ENCODE results near the gene POLR3E. TPM values are rescaled to one million over a fixed set of nuclear protein-coding genes. Genes with fewer than 3 reads are reported as not detected.

The POLR3E gene
- total and polyA plus RNA-seq, 4 experiments from 2014 or later: 10.0 to 94.0 (median 52.2) TPM

DNA sequence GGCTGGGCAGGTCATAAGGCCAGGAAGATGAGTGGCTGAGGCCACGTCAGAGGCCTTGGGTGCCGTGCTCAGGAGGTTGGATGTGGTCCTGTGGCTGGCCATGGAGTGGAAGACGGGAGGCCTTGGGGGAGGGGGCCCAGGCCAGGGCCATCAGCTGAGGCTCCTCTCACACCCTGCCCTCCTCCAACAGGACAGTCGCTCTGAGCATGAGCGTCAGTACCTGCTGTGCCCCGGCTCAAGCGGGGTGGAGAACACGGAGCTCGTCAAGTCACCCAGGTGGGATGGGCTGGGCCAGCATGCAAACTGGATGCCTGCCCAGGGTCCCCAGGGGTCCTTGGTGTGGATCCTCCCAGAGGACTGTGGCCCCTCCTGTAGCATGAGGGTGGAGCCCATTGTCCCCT lies 19.2 kb downstream of the POLR3E start:
- DNase-seq: no peak
- no peak overlapping the region for H3K4me3 Mint-ChIP-seq

DNA sequence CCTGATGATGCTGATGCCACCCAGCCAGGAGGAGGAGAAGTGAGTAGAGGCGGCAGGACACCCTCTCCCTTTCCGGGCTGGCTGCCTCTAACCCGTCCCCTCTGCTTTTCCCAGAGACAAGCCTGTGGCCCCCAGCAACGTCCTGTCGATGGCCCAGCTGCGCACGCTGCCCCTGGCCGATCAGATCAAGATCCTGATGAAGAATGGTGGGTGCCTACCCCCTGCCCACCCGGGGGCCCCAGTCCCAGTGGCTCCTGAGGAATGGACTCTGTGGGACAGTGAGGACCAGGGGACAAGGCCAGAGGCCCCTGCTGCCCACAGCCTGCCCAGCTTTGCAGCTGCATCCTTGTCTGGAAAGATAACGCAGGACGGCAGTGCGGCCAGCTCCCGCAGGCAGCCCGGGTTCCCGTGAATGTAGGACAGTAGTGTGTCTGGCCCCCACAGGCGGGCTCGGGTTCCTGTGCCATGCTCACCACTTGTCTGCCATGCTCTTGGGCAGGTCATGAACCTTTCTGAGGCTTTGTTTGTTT lies 19.9 kb downstream of the POLR3E start:
- no peaks in the 10 kb centered on the region for H3K27me3 Mint-ChIP-seq
- peaks cover 42 to 77% of the 10 kb centered on the region in 2 donors for H3K36me3 Mint-ChIP-seq
- no peak overlapping the region for H3K27ac ChIP-seq (ENCODE audit: low read depth, low read length)
- H3K27ac Mint-ChIP-seq: peak overlapping the region in 5 of 7 donors; percentile 37 to 76 (median 50)
- peaks cover 0 to 2% (median 0%) of the 10 kb centered on the region in 8 donors for H3K9me3 Mint-ChIP-seq
- peak overlapping the region in 1 of 8 donors; percentile 53 for H3K4me3 Mint-ChIP-seq
- peaks cover 5% of the 10 kb centered on the region for H3K4me1 ChIP-seq (ENCODE audit: insufficient read depth, low read length)
- intact Hi-C loops (cut with micrococcal nuclease): no loop called here
- DNase-seq: no peak
- no peaks in the 10 kb centered on the region for H3K27me3 ChIP-seq (ENCODE audit: insufficient read depth, low read length)
- H3K4me3 ChIP-seq (ENCODE audit: low read length in 2 of 2): no peak overlapping the region
- ChIA-PET POLR2A (ENCODE audit: partially characterized antibody) (no interaction called here), CTCF (ENCODE audit: partially characterized antibody) (no interaction called here)
- no peaks in the 10 kb centered on the region for H3K9me3 ChIP-seq (ENCODE audit: control insufficient read depth in 1 of 2, low read length in 2 of 2)
- peaks cover 4 to 7% (median 5%) of the 10 kb centered on the region in 4 donors for H3K4me1 Mint-ChIP-seq
- peaks cover 75% of the 10 kb centered on the region for H3K36me3 ChIP-seq (ENCODE audit: insufficient read depth, low read length)

More for the DNA sequence above, 19.2 kb downstream of the POLR3E start:
- Mint-ChIP-seq H3K4me1 (peaks cover 4 to 5% (median 5%) of the 10 kb centered on the region in 4 donors), H3K27ac (no peak overlapping the region), H3K36me3 (peaks cover 46 to 84% of the 10 kb centered on the region in 2 donors), H3K27me3 (no peaks in the 10 kb centered on the region), H3K9me3 (peaks cover 0 to 2% (median 0%) of the 10 kb centered on the region in 8 donors)
- no peaks in the 10 kb centered on the region for H3K27me3 ChIP-seq (ENCODE audit: insufficient read depth, low read length)
- H3K9me3 ChIP-seq (ENCODE audit: control insufficient read depth in 1 of 2, low read length in 2 of 2): no peaks in the 10 kb centered on the region
- no peak overlapping the region for H3K27ac ChIP-seq (ENCODE audit: low read depth, low read length)
- H3K4me3 ChIP-seq (ENCODE audit: low read length in 2 of 2): no peak overlapping the region
- intact Hi-C loops (cut with micrococcal nuclease): no loop called here
- H3K36me3 ChIP-seq (ENCODE audit: insufficient read depth, low read length): peaks cover 75% of the 10 kb centered on the region
- peaks cover 1% of the 10 kb centered on the region for H3K4me1 ChIP-seq (ENCODE audit: insufficient read depth, low read length)
- CTCF ChIA-PET (ENCODE audit: partially characterized antibody): no interaction called here
- POLR2A ChIA-PET (ENCODE audit: partially characterized antibody): no interaction called here

DNA sequence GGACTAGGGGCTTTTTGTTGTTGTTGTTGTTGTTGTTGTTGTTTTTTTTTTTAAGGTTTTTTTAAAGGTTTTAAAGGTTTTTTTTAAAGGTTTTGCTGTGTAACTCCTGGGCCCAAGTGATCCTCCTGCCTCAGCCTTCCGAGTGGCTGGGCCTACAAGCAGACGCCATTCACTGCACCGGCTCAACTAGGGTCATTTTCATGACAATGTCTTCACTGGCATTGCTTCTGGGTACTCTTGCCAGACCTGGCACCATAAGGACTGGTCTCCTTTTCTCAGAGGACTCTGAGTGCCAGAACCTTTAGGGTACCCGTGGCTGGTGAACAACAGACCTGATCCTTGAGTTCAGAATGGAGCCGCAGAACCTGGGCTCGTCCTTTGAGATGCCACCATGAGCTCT lies 20.4 kb downstream of the POLR3E start:
- Histone ChIP-seq H3K27ac (ENCODE audit: low read depth, low read length) (no peak overlapping the region), H3K27me3 (ENCODE audit: insufficient read depth, low read length) (no peaks in the 10 kb centered on the region), H3K4me1 (ENCODE audit: insufficient read depth, low read length) (peaks cover 5% of the 10 kb centered on the region), H3K36me3 (ENCODE audit: insufficient read depth, low read length) (peaks cover 70% of the 10 kb centered on the region), H3K4me3 (ENCODE audit: low read length in 2 of 2) (no peak overlapping the region), H3K9me3 (ENCODE audit: control insufficient read depth in 1 of 2, low read length in 2 of 2) (no peaks in the 10 kb centered on the region)
- peaks cover 0 to 2% (median 0%) of the 10 kb centered on the region in 8 donors for H3K9me3 Mint-ChIP-seq
- POLR2A ChIA-PET (ENCODE audit: partially characterized antibody): no interaction called here
- DNase-seq: no peak
- H3K27me3 Mint-ChIP-seq: no peaks in the 10 kb centered on the region
- peak overlapping the region in 2 of 8 donors; percentile 15 to 53 for H3K4me3 Mint-ChIP-seq
- H3K27ac Mint-ChIP-seq: peak overlapping the region in 4 of 7 donors; percentile 37 to 76 (median 58)
- peaks cover 4 to 7% (median 5%) of the 10 kb centered on the region in 4 donors for H3K4me1 Mint-ChIP-seq
- CTCF ChIA-PET (ENCODE audit: partially characterized antibody): interaction anchor here (0.6 to 3.0 kb wide), 7 partner anchors 8 to 59 kb away, joined by 3 to 17 read pairs (median 8); no protein-coding TSS in a partner anchor
- peaks cover 38 to 75% of the 10 kb centered on the region in 2 donors for H3K36me3 Mint-ChIP-seq
- intact Hi-C loops (cut with micrococcal nuclease): no loop called here

DNA sequence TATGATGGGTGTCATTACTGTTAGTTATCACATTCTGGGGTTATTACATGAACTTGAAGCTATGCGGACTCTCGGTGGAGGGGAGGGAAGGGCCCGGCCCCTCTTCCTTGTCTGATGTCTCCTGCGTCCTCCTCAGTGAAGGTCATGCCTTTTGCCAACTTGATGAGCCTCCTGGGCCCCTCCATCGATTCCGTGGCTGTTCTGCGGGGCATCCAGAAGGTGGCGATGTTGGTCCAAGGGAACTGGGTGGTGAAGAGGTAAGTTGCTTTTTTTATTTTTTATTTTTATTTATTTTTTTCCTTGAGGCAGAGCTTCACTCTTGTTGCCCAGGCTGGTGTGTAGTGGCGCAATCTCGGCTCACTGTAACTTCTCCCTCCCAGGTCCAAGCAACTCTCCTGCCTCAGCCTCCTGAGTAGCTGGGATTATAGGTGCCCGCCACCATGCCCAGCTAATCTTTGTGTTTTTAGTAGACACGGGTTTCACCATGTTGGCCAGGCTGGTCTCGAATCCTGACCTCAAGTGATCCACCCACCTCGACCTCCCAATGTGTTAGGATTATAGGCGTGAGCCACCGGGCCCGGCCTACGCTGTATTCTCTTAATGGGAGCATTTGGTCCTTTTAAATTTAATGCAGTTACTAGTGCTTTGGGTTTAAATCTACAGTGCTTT lies 21.6 kb downstream of the POLR3E start:
- H3K36me3 Mint-ChIP-seq: peaks cover 34 to 71% of the 10 kb centered on the region in 2 donors
- ChIA-PET POLR2A (ENCODE audit: partially characterized antibody) (interaction anchor here (0.9 to 1.4 kb wide), 3 partner anchors 8 to 55 kb away, joined by 3 to 4 read pairs (median 3); no protein-coding TSS in a partner anchor), CTCF (ENCODE audit: partially characterized antibody) (interaction anchor here (0.6 to 3.0 kb wide), 22 partner anchors 8 to 310 kb away, joined by 3 to 17 read pairs (median 5); no protein-coding TSS in a partner anchor)
- no peaks in the 10 kb centered on the region for H3K9me3 ChIP-seq (ENCODE audit: control insufficient read depth in 1 of 2, low read length in 2 of 2)
- no peaks in the 10 kb centered on the region for H3K27me3 Mint-ChIP-seq
- H3K27me3 ChIP-seq (ENCODE audit: insufficient read depth, low read length): no peaks in the 10 kb centered on the region
- H3K9me3 Mint-ChIP-seq: peaks cover 0 to 2% (median 0%) of the 10 kb centered on the region in 8 donors
- peak overlapping the region in 5 of 7 donors; percentile 38 to 78 (median 68) for H3K27ac Mint-ChIP-seq
- intact Hi-C loops (cut with micrococcal nuclease): no loop called here
- peaks cover 4 to 7% (median 6%) of the 10 kb centered on the region in 4 donors for H3K4me1 Mint-ChIP-seq
- peaks cover 68% of the 10 kb centered on the region for H3K36me3 ChIP-seq (ENCODE audit: insufficient read depth, low read length)
- H3K27ac ChIP-seq (ENCODE audit: low read depth, low read length): no peak overlapping the region
- no peak overlapping the region for H3K4me3 ChIP-seq (ENCODE audit: low read length in 2 of 2)
- H3K4me1 ChIP-seq (ENCODE audit: insufficient read depth, low read length): peaks cover 5% of the 10 kb centered on the region
- DNase-seq: peak; percentile 49 to 60 (median 59)
- no peak overlapping the region for H3K4me3 Mint-ChIP-seq

DNA sequence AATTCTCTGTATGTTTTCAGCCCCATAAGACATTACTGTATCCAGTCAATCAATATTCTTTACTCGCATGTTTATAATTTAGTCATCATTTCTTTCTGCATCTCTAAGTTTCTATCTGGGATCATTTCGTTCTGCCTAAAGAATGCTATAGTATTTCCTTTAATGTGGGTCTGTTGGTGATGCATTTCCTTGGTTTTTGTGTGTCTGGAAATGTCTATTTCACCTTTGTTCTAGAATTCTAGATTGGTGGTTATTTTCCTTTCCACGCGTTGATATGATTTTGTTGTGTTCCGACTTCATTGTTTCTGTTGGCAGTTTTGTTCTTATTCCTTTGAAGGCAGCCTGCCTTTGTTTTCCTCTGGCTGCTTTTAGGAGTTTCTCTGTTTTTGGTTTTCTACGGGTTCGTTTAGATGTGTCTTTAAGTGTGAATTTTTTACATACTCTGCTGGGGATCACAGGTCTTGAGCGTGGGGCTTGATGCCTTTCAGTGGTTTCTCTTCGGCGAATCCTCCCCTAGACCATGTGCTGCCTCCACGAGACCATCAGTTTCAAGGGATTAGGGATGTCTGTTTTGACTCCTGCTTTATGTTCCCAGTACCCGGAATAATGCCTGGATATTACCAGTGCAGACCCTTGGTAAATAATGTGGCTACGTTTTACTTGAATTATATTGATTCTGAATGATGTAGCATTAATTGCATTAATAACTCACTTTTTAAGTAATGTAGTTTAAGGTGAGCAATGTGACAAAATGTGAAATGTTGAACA lies 23.5 kb downstream of the POLR3E start:
- Mint-ChIP-seq H3K4me3 (peak overlapping the region in 2 of 8 donors; percentile 22 to 49), H3K4me1 (peaks cover 4 to 10% (median 6%) of the 10 kb centered on the region in 4 donors), H3K27me3 (no peaks in the 10 kb centered on the region), H3K9me3 (peaks cover 0 to 2% (median 0%) of the 10 kb centered on the region in 8 donors), H3K36me3 (peaks cover 24 to 70% of the 10 kb centered on the region in 2 donors), H3K27ac (peak overlapping the region in 3 of 7 donors; percentile 74 to 92 (median 76))
- POLR2A ChIA-PET (ENCODE audit: partially characterized antibody): interaction anchor here (0.6 to 1.7 kb wide), 4 partner anchors 19 to 54 kb away, joined by 3 to 8 read pairs (median 4); partner anchors contain the start of gene CDR2
- H3K27me3 ChIP-seq (ENCODE audit: insufficient read depth, low read length): no peaks in the 10 kb centered on the region
- no peak overlapping the region for H3K4me3 ChIP-seq (ENCODE audit: low read length in 2 of 2)
- CTCF ChIA-PET (ENCODE audit: partially characterized antibody): interaction anchor here (0.6 to 1.6 kb wide), 9 partner anchors 8 to 294 kb away, joined by 3 to 9 read pairs (median 4); partner anchors contain the start of gene POLR3E
- no peak overlapping the region for H3K27ac ChIP-seq (ENCODE audit: low read depth, low read length)
- no peaks in the 10 kb centered on the region for H3K9me3 ChIP-seq (ENCODE audit: control insufficient read depth in 1 of 2, low read length in 2 of 2)
- H3K4me1 ChIP-seq (ENCODE audit: insufficient read depth, low read length): peaks cover 5% of the 10 kb centered on the region
- intact Hi-C loops (cut with micrococcal nuclease): loop anchor here (2.0 kb wide), 3 partner anchors 38 to 1470 kb away; partner anchors contain the start of gene CDR2
- peaks cover 72% of the 10 kb centered on the region for H3K36me3 ChIP-seq (ENCODE audit: insufficient read depth, low read length)
- DNase-seq: no peak

DNA sequence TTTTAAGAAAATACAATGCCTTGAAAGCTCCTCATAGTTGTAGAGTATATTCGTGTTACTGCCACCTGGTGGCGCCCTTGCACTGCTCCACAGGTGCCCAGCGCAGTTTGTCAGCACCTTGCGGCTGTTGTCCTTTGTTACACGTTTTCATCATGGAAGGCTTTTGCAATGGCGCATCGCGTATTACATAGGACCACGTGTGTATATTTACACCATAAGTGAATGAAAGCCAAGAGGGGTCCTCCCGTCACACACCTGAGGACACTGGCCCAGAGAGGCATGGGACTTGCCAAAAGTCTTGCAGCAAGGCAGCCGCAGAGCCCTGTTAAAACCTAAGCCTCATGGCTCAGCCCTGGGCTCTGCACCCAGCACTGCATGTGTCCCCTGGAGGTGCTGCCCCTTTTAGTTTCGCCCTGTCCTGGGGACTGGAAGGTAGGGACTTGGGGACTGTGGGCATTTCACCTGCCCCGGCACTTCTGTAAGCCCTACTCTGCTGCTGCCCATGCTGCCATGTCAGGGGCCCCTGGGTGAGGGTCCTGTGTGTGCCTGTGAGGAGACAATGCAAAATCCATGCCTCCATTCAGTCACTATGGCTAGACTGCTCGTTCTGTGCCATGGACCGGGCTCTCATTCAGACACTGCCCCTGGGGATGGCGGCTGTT lies 24.3 kb downstream of the POLR3E start:
- H3K9me3 Mint-ChIP-seq: peaks cover 0 to 2% (median 0%) of the 10 kb centered on the region in 8 donors
- CTCF ChIA-PET (ENCODE audit: partially characterized antibody): interaction anchor here (0.6 to 1.6 kb wide), 9 partner anchors 7 to 295 kb away, joined by 3 to 9 read pairs (median 4); partner anchors contain the start of gene POLR3E
- POLR2A ChIA-PET (ENCODE audit: partially characterized antibody): interaction anchor here (0.6 to 1.7 kb wide), 3 partner anchors 37 to 53 kb away, joined by 3 to 8 read pairs (median 4); partner anchors contain the start of gene CDR2
- Histone ChIP-seq H3K27me3 (ENCODE audit: insufficient read depth, low read length) (no peaks in the 10 kb centered on the region), H3K4me1 (ENCODE audit: insufficient read depth, low read length) (peaks cover 5% of the 10 kb centered on the region), H3K27ac (ENCODE audit: low read depth, low read length) (no peak overlapping the region), H3K36me3 (ENCODE audit: insufficient read depth, low read length) (peaks cover 69% of the 10 kb centered on the region), H3K4me3 (ENCODE audit: low read length in 2 of 2) (no peak overlapping the region), H3K9me3 (ENCODE audit: control insufficient read depth in 1 of 2, low read length in 2 of 2) (no peaks in the 10 kb centered on the region)
- H3K4me3 Mint-ChIP-seq: peak overlapping the region in 3 of 8 donors; percentile 22 to 62 (median 26)
- intact Hi-C loops (cut with micrococcal nuclease): loop anchor here (2.0 kb wide), 3 partner anchors 37 to 1471 kb away; partner anchors contain the start of gene CDR2
- DNase-seq: peak; percentile 73 to 78 (median 74)
- H3K36me3 Mint-ChIP-seq: peaks cover 24 to 66% of the 10 kb centered on the region in 2 donors
- peaks cover 4 to 10% (median 6%) of the 10 kb centered on the region in 4 donors for H3K4me1 Mint-ChIP-seq
- H3K27ac Mint-ChIP-seq: peak overlapping the region in 6 of 7 donors; percentile 58 to 92 (median 74)
- H3K27me3 Mint-ChIP-seq: no peaks in the 10 kb centered on the region

All from CD4-positive, alpha-beta memory T cell (primary cell).